Articular chondrocyte of knee joint (primary cell): Measurements from ENCODE around the gene GCNA. TPM values are rescaled to one million over a fixed set of nuclear protein-coding genes. Genes with fewer than 3 reads are reported as not detected.

Experiments used
- total RNA-seq: library from RNA; depleted of rRNA; stranded (reverse); fragments of >200 nt; gene quantifications from 2 replicates; pipeline ENCODE4 v1.2.3, GENCODE V29; 2012

GCNA gene
- 2.6 and 2.9 TPM in 2 replicates for total RNA-seq

GRCh38 chrX:71578253-71579135 lies at the start of gene GCNA:
Gene GCNA (plus strand): TSS chrX:71578437. CDS start chrX:71580822, 2,385 bp downstream.

GRCh38 chrX:71532753-71533425 lies 45.3 kb upstream of the GCNA start, which contains the start of gene OGT:
Gene OGT (plus strand): TSS chrX:71533104. CDS start chrX:71533300, 196 bp downstream.

GRCh38 chrX:71618303-71618721 lies 40.1 kb downstream of the GCNA start, which contains the start of gene CXCR3:
Gene CXCR3 (minus strand): TSS chrX:71618511. CDS start chrX:71618449, 62 bp downstream.

Other genes starting within 250 kb of the GCNA start
- 32.8 and 34.2 TPM in 2 replicates for gene TAF1, start 212.1 kb upstream of the GCNA start, total RNA-seq
- gene OGT, start 45.3 kb upstream of the GCNA start, total RNA-seq: 155 and 160 TPM in 2 replicates
- not detected in 2 replicates for gene CXCR3, start 40.1 kb downstream of the GCNA start, total RNA-seq
- not detected in 2 replicates for gene CXorf49, start 139.8 kb downstream of the GCNA start, total RNA-seq
- not detected in 2 replicates for gene CXorf49B, start 184.9 kb downstream of the GCNA start, total RNA-seq